ENCODE measurements around the gene TRPC1.

The TRPC1 gene

GRCh38 chr3:142828703-142829305, 105.0 kb downstream of the TRPC1 start:
- Histone ChIP-seq H3K4me3 (no peak overlapping the region), H3K27ac (no peak overlapping the region)
- TF ChIP-seq, protein P1, sequence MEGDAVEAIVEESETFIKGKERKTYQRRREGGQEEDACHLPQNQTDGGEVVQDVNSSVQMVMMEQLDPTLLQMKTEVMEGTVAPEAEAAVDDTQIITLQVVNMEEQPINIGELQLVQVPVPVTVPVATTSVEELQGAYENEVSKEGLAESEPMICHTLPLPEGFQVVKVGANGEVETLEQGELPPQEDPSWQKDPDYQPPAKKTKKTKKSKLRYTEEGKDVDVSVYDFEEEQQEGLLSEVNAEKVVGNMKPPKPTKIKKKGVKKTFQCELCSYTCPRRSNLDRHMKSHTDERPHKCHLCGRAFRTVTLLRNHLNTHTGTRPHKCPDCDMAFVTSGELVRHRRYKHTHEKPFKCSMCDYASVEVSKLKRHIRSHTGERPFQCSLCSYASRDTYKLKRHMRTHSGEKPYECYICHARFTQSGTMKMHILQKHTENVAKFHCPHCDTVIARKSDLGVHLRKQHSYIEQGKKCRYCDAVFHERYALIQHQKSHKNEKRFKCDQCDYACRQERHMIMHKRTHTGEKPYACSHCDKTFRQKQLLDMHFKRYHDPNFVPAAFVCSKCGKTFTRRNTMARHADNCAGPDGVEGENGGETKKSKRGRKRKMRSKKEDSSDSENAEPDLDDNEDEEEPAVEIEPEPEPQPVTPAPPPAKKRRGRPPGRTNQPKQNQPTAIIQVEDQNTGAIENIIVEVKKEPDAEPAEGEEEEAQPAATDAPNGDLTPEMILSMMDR (IDR thresholded peaks at IDR 0.05) = peak; percentile 79
- peak; percentile 82 for DNase-seq (ENCODE audit: low spot score)

- no peak overlapping the region for H3K27ac ChIP-seq
- no peak for DNase-seq (ENCODE audit: low spot score)
- no peak overlapping the region for H3K4me3 ChIP-seq
- TF ChIP-seq, protein P1 (IDR thresholded peaks at IDR 0.05) = no peak
Measured at GRCh38 chr3:142837526-142837925, 113.7 kb downstream of the TRPC1 start.

- TF ChIP-seq, protein P1 (IDR thresholded peaks at IDR 0.05) = no peak
- DNase-seq (ENCODE audit: low spot score) = no peak
- Histone ChIP-seq H3K27ac (no peak overlapping the region), H3K4me3 (no peak overlapping the region)
Measured at GRCh38 chr3:142839831-142840230, 116.0 kb downstream of the TRPC1 start.

DNA sequence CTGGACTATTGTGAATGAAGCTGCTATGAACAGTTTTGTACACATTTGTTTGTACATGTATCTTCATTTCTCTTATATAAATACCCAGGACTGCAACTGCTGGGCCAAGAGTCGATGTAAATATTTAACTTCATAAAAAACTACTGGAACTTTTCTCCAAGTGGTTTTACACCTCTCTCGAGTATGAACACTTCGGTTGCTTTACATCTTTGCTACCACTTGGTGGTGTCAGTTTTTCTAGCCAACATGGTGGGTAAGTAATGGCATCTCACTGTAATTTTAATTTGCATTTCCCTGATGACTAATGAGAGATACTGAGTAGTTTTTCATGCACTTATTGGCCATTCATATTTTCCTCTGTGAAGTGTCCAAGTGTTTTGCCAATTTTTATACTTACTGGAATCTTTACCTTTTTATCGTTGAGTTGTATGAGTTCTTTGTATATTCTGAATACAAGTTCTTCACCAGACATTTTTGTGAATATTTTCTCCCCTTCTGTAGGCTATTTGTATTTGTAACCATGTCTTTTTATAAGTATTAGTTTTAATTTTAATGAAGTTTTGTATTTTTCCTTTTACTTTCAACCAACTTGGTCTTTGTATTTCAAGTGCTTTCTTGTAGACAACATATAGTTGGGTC, 120.6 kb downstream of the TRPC1 start:
- no peak overlapping the region for H3K27ac ChIP-seq
- no peak for DNase-seq (ENCODE audit: low spot score)
- TF ChIP-seq, protein P1 (IDR thresholded peaks at IDR 0.05) = no peak
- H3K4me3 ChIP-seq = no peak overlapping the region

DNA sequence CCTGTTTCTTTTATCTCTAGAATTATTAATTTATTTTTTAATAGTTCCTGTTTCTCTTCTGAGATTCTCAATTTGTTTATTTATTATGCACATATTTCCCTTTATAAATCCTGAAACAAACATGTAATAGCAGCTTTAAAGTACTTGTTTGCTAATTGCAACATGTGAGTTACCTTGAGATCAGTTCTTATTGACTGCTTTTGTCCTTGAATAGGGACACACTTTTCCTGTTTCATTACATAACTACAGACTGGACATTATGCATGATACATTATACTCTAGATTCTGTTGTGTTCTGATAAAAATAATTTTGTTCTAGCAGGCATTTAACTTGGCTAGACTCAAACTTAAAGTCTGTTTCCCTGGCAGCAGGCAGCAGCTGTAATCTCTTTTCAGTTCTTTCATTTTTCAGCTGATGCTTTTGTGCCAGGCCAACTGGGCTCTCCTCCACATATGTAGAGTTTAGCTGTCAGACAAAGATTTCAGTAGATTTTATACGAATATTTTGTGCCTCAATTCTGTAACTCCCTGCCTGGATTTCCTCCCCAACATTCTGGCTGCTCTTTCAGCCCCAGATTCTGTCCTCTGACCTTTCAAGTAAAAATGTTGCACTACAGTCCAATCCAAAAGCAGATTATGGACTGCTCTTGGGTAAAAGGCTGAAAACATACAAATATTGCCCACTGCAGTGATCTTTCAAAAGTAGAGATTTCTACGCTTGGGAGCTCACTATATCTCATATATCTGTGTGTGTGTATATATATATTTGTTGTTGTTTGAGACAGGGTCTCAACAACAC, 123.1 kb downstream of the TRPC1 start:
- DNase-seq (ENCODE audit: low spot score) = no peak
- H3K27ac ChIP-seq = peak overlapping the region in 1 of 2 donors; percentile 22

GRCh38 chr3:142849148-142849547, 125.3 kb downstream of the TRPC1 start:
- no peak for DNase-seq (ENCODE audit: low spot score)
- TF ChIP-seq, protein P1 (IDR thresholded peaks at IDR 0.05) = no peak
- Histone ChIP-seq H3K27ac (no peak overlapping the region), H3K4me3 (no peak overlapping the region)

More for the DNA sequence above, 123.1 kb downstream of the TRPC1 start:
- TF ChIP-seq, protein P1 (IDR thresholded peaks at IDR 0.05) = no peak
- H3K4me3 ChIP-seq = no peak overlapping the region

Measured in coronary artery (tissue), 2 donors.